AG10803 (cell line): ENCODE results near the gene OTOL1.

Experiments
- DNase-seq: peaks from one replicate; pipeline ENCODE4 v3.0.0; 2010; ENCODE audit warnings: low read depth
- H3K4me3 ChIP-seq: 2 replicates; pipeline ENCODE4 v1.5.1; 2011; ENCODE audit warnings: mild to moderate bottlenecking, low read length, control low read depth
- TF ChIP-seq, protein P1 (sequence below): conservative IDR thresholded peaks from 2 replicates; pipeline ENCODE4 v1.5.1; 2011; ENCODE audit warnings: mild to moderate bottlenecking, low read length, control low read depth, inconsistent platforms

The OTOL1 gene

DNA sequence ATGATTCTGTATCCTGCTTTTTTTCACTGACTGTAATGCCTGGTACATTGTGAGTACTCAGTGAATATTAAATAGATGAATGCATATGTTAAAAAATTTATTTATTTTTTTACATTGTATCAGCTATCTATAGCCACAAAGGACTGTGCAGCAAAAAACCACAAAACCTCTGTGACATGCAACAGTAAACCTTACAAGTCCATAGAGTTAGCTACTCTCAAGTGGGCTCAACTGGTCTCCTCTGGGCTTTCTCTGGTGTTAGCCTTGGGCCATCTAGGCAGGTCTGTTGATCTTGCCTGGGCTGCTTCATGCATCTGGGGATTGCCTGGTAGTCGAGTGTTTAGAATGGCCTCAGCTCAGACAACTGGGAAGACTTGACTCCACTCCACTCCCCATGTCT, 35.3 kb downstream of the OTOL1 start:
- TF ChIP-seq, protein P1, sequence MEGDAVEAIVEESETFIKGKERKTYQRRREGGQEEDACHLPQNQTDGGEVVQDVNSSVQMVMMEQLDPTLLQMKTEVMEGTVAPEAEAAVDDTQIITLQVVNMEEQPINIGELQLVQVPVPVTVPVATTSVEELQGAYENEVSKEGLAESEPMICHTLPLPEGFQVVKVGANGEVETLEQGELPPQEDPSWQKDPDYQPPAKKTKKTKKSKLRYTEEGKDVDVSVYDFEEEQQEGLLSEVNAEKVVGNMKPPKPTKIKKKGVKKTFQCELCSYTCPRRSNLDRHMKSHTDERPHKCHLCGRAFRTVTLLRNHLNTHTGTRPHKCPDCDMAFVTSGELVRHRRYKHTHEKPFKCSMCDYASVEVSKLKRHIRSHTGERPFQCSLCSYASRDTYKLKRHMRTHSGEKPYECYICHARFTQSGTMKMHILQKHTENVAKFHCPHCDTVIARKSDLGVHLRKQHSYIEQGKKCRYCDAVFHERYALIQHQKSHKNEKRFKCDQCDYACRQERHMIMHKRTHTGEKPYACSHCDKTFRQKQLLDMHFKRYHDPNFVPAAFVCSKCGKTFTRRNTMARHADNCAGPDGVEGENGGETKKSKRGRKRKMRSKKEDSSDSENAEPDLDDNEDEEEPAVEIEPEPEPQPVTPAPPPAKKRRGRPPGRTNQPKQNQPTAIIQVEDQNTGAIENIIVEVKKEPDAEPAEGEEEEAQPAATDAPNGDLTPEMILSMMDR = no peak
- DNase-seq = no peak
- no peak overlapping the region for H3K4me3 ChIP-seq

DNA sequence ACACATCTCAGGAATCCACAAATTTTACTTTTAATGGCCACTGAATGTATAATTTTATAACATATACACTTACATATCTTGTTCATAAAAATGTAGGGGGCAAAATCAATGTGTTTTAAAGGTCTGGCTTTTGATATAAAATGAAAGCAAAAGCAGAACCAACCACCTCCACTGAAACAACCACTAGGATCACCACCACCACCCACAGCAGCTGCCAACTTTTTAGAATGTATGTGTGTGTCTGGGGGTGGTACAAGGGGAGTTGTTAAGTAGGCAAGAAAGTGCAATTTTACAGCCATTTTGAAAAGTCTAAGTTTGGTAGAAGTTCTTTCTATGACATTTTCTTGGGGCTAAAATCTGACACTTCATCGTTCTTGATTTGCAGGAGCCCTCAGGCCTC, 44.0 kb downstream of the OTOL1 start:
- DNase-seq = no peak
- TF ChIP-seq, protein P1 = no peak
- no peak overlapping the region for H3K4me3 ChIP-seq

DNA sequence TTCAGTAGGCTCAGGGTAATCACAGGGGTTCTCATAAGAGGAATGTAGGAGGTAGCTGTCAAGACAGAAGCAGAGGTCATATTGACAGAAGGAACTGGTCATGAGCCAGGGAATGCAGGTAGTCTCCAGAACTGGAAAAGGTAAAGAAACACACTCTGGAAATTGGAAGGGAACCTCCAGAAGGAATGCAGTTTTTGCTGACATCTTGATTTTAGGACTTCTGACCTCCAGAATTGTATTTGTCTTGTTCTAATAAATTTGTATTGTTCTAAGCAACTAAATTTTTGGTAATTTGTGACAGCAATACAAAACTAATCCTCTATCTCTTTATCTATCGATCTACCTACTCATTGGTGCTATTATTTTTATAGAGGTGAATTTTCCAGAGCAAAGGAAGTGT, 49.2 kb downstream of the OTOL1 start:
- DNase-seq = no peak
- TF ChIP-seq, protein P1 = no peak
- no peak overlapping the region for H3K4me3 ChIP-seq

DNA sequence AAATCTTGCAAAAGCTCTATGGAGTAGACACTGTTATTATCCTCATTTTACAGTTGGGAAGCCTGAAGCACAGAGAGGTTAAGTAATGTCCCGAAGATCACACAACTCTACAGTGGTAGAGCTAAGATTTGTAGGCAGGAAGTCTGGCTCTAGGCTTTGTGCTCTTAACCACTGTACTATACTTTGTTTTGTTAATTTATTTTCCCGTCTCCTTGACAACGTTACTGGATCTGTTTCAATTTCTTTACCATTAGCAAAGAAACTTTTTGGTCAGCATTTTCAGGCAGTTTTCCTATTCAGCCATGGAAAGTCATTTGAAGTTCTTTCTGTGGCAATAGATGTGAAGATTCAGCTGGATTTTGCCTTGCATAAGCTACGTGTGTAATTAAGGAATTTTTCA, 51.7 kb downstream of the OTOL1 start:
- TF ChIP-seq, protein P1 = no peak

GRCh38 chr3:161549261-161549660, 52.7 kb downstream of the OTOL1 start:
- no peak overlapping the region for H3K4me3 ChIP-seq
- TF ChIP-seq, protein P1 = no peak
- no peak for DNase-seq

More for the DNA sequence above, 51.7 kb downstream of the OTOL1 start:
- DNase-seq = no peak
- no peak overlapping the region for H3K4me3 ChIP-seq

DNA sequence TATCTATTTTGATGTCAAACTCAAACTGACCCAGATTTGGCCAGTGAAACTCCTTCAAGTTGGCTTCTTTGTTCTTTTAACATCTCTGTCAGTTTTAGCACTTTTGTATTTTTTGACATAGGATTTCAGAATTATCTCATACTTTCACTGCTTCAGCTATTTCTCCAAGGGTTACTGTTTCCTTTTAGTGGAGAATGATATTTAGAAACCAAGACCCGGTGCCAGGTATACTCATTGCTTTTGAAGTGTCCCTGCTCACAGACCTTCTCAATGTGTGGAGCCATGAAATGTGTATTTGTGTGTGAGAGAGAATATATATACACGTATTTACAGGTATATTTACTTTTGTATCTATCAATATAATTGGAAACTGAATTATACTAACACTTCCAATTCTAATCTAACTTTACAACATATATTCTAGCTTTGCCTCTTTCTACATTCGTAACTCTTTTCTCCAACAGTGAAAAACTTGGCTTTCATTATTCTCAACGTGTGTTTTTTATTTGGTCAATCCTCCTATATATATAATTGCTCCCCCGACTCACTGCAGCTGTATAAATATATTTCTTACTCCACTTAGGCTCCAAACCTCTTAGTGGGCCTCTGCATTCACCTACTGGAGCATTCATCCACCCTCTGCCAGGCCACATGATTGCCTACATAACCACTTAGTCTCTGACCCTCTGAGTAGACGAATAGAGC, 54.0 kb downstream of the OTOL1 start:
- TF ChIP-seq, protein P1 = no peak
- no peak overlapping the region for H3K4me3 ChIP-seq
- DNase-seq = no peak

DNA sequence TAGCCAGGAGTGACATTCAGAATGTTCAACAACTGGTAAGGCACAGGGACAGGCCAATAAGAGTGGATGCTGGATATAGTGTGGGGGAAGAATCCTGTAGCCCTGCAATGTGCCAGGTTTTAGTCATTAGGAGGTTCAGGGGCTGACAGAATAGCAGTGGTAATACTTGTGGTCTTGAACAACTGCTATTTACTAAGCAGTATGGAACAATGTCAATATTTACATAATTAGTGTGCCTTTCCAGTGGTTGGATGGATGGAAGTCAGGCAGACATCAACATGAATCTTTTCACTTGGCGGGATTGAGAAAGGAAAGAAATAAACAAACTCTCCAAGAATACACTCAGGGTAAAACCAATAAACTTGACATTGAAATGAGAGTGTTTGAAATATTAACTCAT, 55.1 kb downstream of the OTOL1 start:
- no peak for DNase-seq
- no peak overlapping the region for H3K4me3 ChIP-seq
- TF ChIP-seq, protein P1 = no peak
